DND-41 (cell line): ENCODE measurements around the gene METTL26.

Experiments used
- ATAC-seq: fragments of 200-7000 bp; cut with Tn5 transposase; 3 replicates; pipeline ENCODE4 v1.9.1; 2021; ENCODE audit warnings: low read depth; ENCODE audit not compliant: insufficient read depth
- DNase-seq: peaks from one replicate; pipeline ENCODE4 v3.0.0-alpha.2; 2020
- H2AFZ ChIP-seq: 2 replicates; pipeline ENCODE4 v1.6.0; 2012; ENCODE audit warnings: low read depth, low read length
- H3K27ac ChIP-seq: 2 replicates; pipeline ENCODE4 v1.5.1; 2012; ENCODE audit warnings: low read length, inconsistent platforms
- H3K27me3 ChIP-seq: fragments of 200-600 bp; sonication (generic); 2 replicates; pipeline ENCODE4 v1.6.0; 2012; ENCODE audit warnings: low read length, mild to moderate bottlenecking, inconsistent platforms; ENCODE audit not compliant: insufficient read depth, poor library complexity
- H3K36me3 ChIP-seq: 2 replicates; pipeline ENCODE4 v1.5.1; 2012; ENCODE audit warnings: low read length, inconsistent platforms; ENCODE audit not compliant: insufficient read depth
- H3K4me1 ChIP-seq: 2 replicates; pipeline ENCODE4 v1.5.1; 2012; ENCODE audit warnings: mild to moderate bottlenecking, low read length; ENCODE audit not compliant: insufficient read depth
- H3K4me2 ChIP-seq: 2 replicates; pipeline ENCODE4 v1.6.0; 2012; ENCODE audit warnings: mild to moderate bottlenecking, moderate library complexity, low read length, inconsistent platforms; ENCODE audit not compliant: insufficient read depth
- H3K4me3 ChIP-seq, 2 experiments: fragments of 200-600 bp in 1 of 2; shearing (Covaris generic) in 1 of 2; 2 replicates each; pipeline ENCODE4 v1.5.1; 2012 to 2016; ENCODE audit warnings: inconsistent platforms in 2 of 2, low read length in 2 of 2, mild to moderate bottlenecking in 2 of 2, low read depth in 1 of 2, moderate library complexity in 1 of 2
- H3K79me2 ChIP-seq: 2 replicates; pipeline ENCODE4 v1.6.0; 2012; ENCODE audit warnings: low read length, inconsistent platforms; ENCODE audit not compliant: insufficient read depth
- H3K9ac ChIP-seq: 2 replicates; pipeline ENCODE4 v1.6.0; 2012; ENCODE audit warnings: low read depth, mild to moderate bottlenecking, inconsistent platforms, low read length, moderate library complexity
- H3K9me3 ChIP-seq: 2 replicates; pipeline ENCODE4 v1.5.1; 2012; ENCODE audit warnings: low read length, moderate library complexity, mild to moderate bottlenecking, inconsistent platforms; ENCODE audit not compliant: insufficient read depth, severe bottlenecking
- H4K20me1 ChIP-seq: 2 replicates; pipeline ENCODE4 v1.6.0; 2012; ENCODE audit warnings: low read length; ENCODE audit not compliant: insufficient read depth
- CTCF ChIP-seq: IDR thresholded peaks from 2 replicates; pipeline ENCODE4 v1.5.1; 2012; ENCODE audit warnings: borderline replicate concordance, low read length, moderate library complexity, mild to moderate bottlenecking; ENCODE audit not compliant: poor library complexity, severe bottlenecking; ENCODE audit errors: extremely low read depth
- EZH2 ChIP-seq: IDR thresholded peaks from 3 replicates; pipeline ENCODE4 v1.6.1; 2012; ENCODE audit warnings: borderline replicate concordance, low read depth, mild to moderate bottlenecking, moderate library complexity, low read length, inconsistent platforms; ENCODE audit not compliant: severe bottlenecking

METTL26 gene

GRCh38 chr16:662597-662996, 26.5 kb upstream of the METTL26 start:
- H3K36me3 ChIP-seq, result peaks cover 63% of the 10 kb centered on the region
- H3K27ac ChIP-seq, result no peak overlapping the region
- ATAC-seq (no peak), DNase-seq (no peak)
- no peak for TF ChIP-seq CTCF
- no peak for TF ChIP-seq EZH2
- no peak overlapping the region for H3K4me2 ChIP-seq
- H3K27me3 ChIP-seq, result no peaks in the 10 kb centered on the region
- H4K20me1 ChIP-seq, result peaks cover 23% of the 10 kb centered on the region
- H3K9ac ChIP-seq, result no peak overlapping the region
- H2AFZ ChIP-seq, result no peak overlapping the region
- H3K4me1 ChIP-seq, result peaks cover 9% of the 10 kb centered on the region
- no peak overlapping the region for H3K4me3 ChIP-seq
- H3K79me2 ChIP-seq, result peaks cover 5% of the 10 kb centered on the region
- H3K9me3 ChIP-seq, result no peaks in the 10 kb centered on the region

- H3K9ac ChIP-seq, result no peak overlapping the region
- H3K27me3 ChIP-seq, result no peaks in the 10 kb centered on the region
- H4K20me1 ChIP-seq, result peaks cover 23% of the 10 kb centered on the region
- peaks cover 64% of the 10 kb centered on the region for H3K36me3 ChIP-seq
- TF ChIP-seq EZH2 (no peak), CTCF (no peak)
- H3K79me2 ChIP-seq, result 0 out of 2 replicates have a peak, but pooled peaks cover under 1% of the 10 kb centered on the region
- H2AFZ ChIP-seq, result no peak overlapping the region
- peaks cover 4% of the 10 kb centered on the region for H3K4me1 ChIP-seq
- no peak overlapping the region for H3K27ac ChIP-seq
- DNase-seq (no peak), ATAC-seq (no peak)
- H3K9me3 ChIP-seq, result no peaks in the 10 kb centered on the region
- no peak overlapping the region for H3K4me2 ChIP-seq
- no peak overlapping the region for H3K4me3 ChIP-seq
Measured at GRCh38 chr16:662095-662494, 26.0 kb upstream of the METTL26 start.

- no peak overlapping the region for H3K27ac ChIP-seq
- H3K4me2 ChIP-seq, result no peak overlapping the region
- peaks cover 23% of the 10 kb centered on the region for H4K20me1 ChIP-seq
- H2AFZ ChIP-seq, result no peak overlapping the region
- peaks cover 65% of the 10 kb centered on the region for H3K36me3 ChIP-seq
- no peak for DNase-seq
- no peaks in the 10 kb centered on the region for H3K79me2 ChIP-seq
- no peak overlapping the region for H3K9ac ChIP-seq
- no peak for TF ChIP-seq EZH2
- no peak for TF ChIP-seq CTCF
- no peaks in the 10 kb centered on the region for H3K4me1 ChIP-seq
- no peak overlapping the region for H3K4me3 ChIP-seq
- no peaks in the 10 kb centered on the region for H3K9me3 ChIP-seq
- ATAC-seq, result peak; percentile 16; the same call in 2 of the 3 replicates
- no peaks in the 10 kb centered on the region for H3K27me3 ChIP-seq
Measured at GRCh38 chr16:661184-661821, 25.2 kb upstream of the METTL26 start.
